C4-2B (cell line): ENCODE measurements around the gene ELOA2.

Experiments
- ZFX ChIP-seq: fragments of 450-650 bp; IDR thresholded peaks from 2 replicates; pipeline ENCODE4 v1.6.1; 2017
- TF ChIP-seq, protein P1 (sequence below): fragments of 450-650 bp; conservative IDR thresholded peaks from 2 replicates; pipeline ENCODE4 v1.5.1; 2017; ENCODE audit warnings: mild to moderate bottlenecking

- TF ChIP-seq, protein P1, sequence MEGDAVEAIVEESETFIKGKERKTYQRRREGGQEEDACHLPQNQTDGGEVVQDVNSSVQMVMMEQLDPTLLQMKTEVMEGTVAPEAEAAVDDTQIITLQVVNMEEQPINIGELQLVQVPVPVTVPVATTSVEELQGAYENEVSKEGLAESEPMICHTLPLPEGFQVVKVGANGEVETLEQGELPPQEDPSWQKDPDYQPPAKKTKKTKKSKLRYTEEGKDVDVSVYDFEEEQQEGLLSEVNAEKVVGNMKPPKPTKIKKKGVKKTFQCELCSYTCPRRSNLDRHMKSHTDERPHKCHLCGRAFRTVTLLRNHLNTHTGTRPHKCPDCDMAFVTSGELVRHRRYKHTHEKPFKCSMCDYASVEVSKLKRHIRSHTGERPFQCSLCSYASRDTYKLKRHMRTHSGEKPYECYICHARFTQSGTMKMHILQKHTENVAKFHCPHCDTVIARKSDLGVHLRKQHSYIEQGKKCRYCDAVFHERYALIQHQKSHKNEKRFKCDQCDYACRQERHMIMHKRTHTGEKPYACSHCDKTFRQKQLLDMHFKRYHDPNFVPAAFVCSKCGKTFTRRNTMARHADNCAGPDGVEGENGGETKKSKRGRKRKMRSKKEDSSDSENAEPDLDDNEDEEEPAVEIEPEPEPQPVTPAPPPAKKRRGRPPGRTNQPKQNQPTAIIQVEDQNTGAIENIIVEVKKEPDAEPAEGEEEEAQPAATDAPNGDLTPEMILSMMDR, result no peak
- TF ChIP-seq ZFX, result no peak
Observed at GRCh38 chr18:47075098-47075883, 39.9 kb upstream of the ELOA2 start.
